H9 (cell line): ENCODE measurements around the gene OCSTAMP. TPM values are rescaled to one million over a fixed set of nuclear protein-coding genes. Genes with fewer than 3 reads are reported as not detected.

Experiments used
- DNase-seq: peaks from one replicate; pipeline ENCODE4 v3.0.0-alpha.2; 2017
- H2AFZ ChIP-seq: one replicate; pipeline ENCODE4 v1.6.1; 2013; ENCODE audit warnings: mild to moderate bottlenecking, low read length, control low read depth, moderate library complexity
- H2AK5ac ChIP-seq: 2 replicates; pipeline ENCODE4 v1.6.1; 2013; ENCODE audit warnings: low read length, control low read depth, mixed read lengths; ENCODE audit not compliant: insufficient read length
- H2BK120ac ChIP-seq: one replicate; pipeline ENCODE4 v1.6.1; 2013; ENCODE audit warnings: low read depth, mild to moderate bottlenecking, low read length, control low read depth, inconsistent platforms; ENCODE audit not compliant: poor library complexity, severe bottlenecking
- H2BK12ac ChIP-seq: 2 replicates; pipeline ENCODE4 v1.6.1; 2013; ENCODE audit warnings: low read length, control low read depth, mixed read lengths, low read depth; ENCODE audit not compliant: insufficient read length
- H2BK15ac ChIP-seq: 2 replicates; pipeline ENCODE4 v1.6.1; 2013; ENCODE audit warnings: low read depth, low read length, control low read depth
- H2BK20ac ChIP-seq: one replicate; pipeline ENCODE4 v1.6.1; 2013; ENCODE audit warnings: low read depth, mild to moderate bottlenecking, low read length, control low read depth, inconsistent platforms; ENCODE audit not compliant: poor library complexity, severe bottlenecking
- H2BK5ac ChIP-seq: 2 replicates; pipeline ENCODE4 v1.6.1; 2013; ENCODE audit warnings: low read length, control low read depth, mixed read lengths; ENCODE audit not compliant: insufficient read length
- H3K14ac ChIP-seq: 2 replicates; pipeline ENCODE4 v1.6.1; 2013; ENCODE audit warnings: low read length, control low read depth; ENCODE audit not compliant: insufficient read depth
- H3K18ac ChIP-seq: 2 replicates; pipeline ENCODE4 v1.6.1; 2013; ENCODE audit warnings: low read depth, mild to moderate bottlenecking, mixed read lengths, low read length, control low read depth; ENCODE audit not compliant: insufficient read length
- H3K23ac ChIP-seq: 2 replicates; pipeline ENCODE4 v1.6.1; 2013; ENCODE audit warnings: low read length, control low read depth, mixed read lengths, low read depth; ENCODE audit not compliant: insufficient read length
- H3K23me2 ChIP-seq: 2 replicates; pipeline ENCODE4 v1.6.1; 2013; ENCODE audit warnings: low read depth, mild to moderate bottlenecking, mixed read lengths, low read length, control low read depth; ENCODE audit not compliant: insufficient read length, poor library complexity, severe bottlenecking
- H3K27ac ChIP-seq: 2 replicates; pipeline ENCODE4 v1.5.1; 2013; ENCODE audit warnings: low read length, control low read depth, mixed read lengths, low read depth; ENCODE audit not compliant: insufficient read length
- H3K27me3 ChIP-seq: 2 replicates; pipeline ENCODE4 v1.6.1; 2013; ENCODE audit warnings: low read length, control low read depth, inconsistent platforms; ENCODE audit not compliant: insufficient read depth
- H3K4ac ChIP-seq: 2 replicates; pipeline ENCODE4 v1.6.1; 2013; ENCODE audit warnings: low read depth, mild to moderate bottlenecking, control low read depth, inconsistent platforms, low read length, moderate library complexity
- H3K4me1 ChIP-seq: 2 replicates; pipeline ENCODE4 v1.6.1; 2013; ENCODE audit warnings: low read length, control low read depth, inconsistent platforms; ENCODE audit not compliant: insufficient read depth
- H3K4me2 ChIP-seq: 2 replicates; pipeline ENCODE4 v1.6.1; 2013; ENCODE audit warnings: low read length, control low read depth, mixed read lengths; ENCODE audit not compliant: insufficient read length, insufficient read depth
- H3K56ac ChIP-seq: 2 replicates; pipeline ENCODE4 v1.6.1; 2013; ENCODE audit warnings: low read depth, mild to moderate bottlenecking, mixed read lengths, low read length, control low read depth; ENCODE audit not compliant: insufficient read length
- H3K79me1 ChIP-seq: 2 replicates; pipeline ENCODE4 v1.6.1; 2013; ENCODE audit warnings: low read depth, mild to moderate bottlenecking, moderate library complexity, low read length, control low read depth, inconsistent platforms; ENCODE audit not compliant: insufficient read depth, poor library complexity, severe bottlenecking
- H3K79me2 ChIP-seq: 2 replicates; pipeline ENCODE4 v1.6.1; 2013; ENCODE audit warnings: low read length, control low read depth, inconsistent platforms; ENCODE audit not compliant: insufficient read depth
- H3K9ac ChIP-seq: 2 replicates; pipeline ENCODE4 v1.6.1; 2013; ENCODE audit warnings: low read length, control low read depth, mixed read lengths; ENCODE audit not compliant: insufficient read length; ENCODE audit errors: extremely low read depth
- H3K9me3 ChIP-seq: one replicate; pipeline ENCODE4 v1.6.1; 2013; ENCODE audit warnings: low read depth, low read length, inconsistent platforms; ENCODE audit not compliant: control insufficient read depth
- H3T11ph ChIP-seq: one replicate; pipeline ENCODE4 v1.6.1; 2013; ENCODE audit warnings: mild to moderate bottlenecking, low read length, control low read depth, inconsistent platforms
- H4K20me1 ChIP-seq: one replicate; pipeline ENCODE4 v1.6.1; 2013; ENCODE audit not compliant: control insufficient read depth, insufficient read length, insufficient read depth
- H4K5ac ChIP-seq: 2 replicates; pipeline ENCODE4 v1.6.1; 2013; ENCODE audit warnings: low read depth, mild to moderate bottlenecking, mixed read lengths, low read length, control low read depth; ENCODE audit not compliant: insufficient read length
- H4K8ac ChIP-seq: replicated peaks from 2 replicates; pipeline ENCODE4 v1.6.1; 2013; ENCODE audit warnings: low read length, control low read depth, mixed read lengths, low read depth; ENCODE audit not compliant: insufficient read length
- H4K91ac ChIP-seq: 2 replicates; pipeline ENCODE4 v1.6.1; 2013; ENCODE audit warnings: low read depth, mild to moderate bottlenecking, moderate library complexity, mixed read lengths, low read length, control low read depth; ENCODE audit not compliant: insufficient read length
- H3K27ac Mint-ChIP-seq, 3 experiments: 2 replicates in 2 of 3; 3 replicates in 1 of 3; pipeline ENCODE4 v1.8.0; 2020 to 2021; ENCODE audit warnings: mixed read lengths in 3 of 3, mild to moderate bottlenecking in 1 of 3, moderate library complexity in 1 of 3
- H3K27me3 Mint-ChIP-seq: 2 replicates; pipeline ENCODE4 v1.8.0; 2021; ENCODE audit warnings: low read depth, mild to moderate bottlenecking, moderate library complexity, mixed read lengths
- H3K36me3 Mint-ChIP-seq, 3 experiments: 2 replicates in 2 of 3; 3 replicates in 1 of 3; pipeline ENCODE4 v1.8.0; 2020 to 2021; ENCODE audit warnings: low read depth in 3 of 3, mixed read lengths in 3 of 3; ENCODE audit not compliant: insufficient read depth in 1 of 3
- H3K4me1 Mint-ChIP-seq, 2 experiments: 2 replicates each; pipeline ENCODE4 v1.8.0; 2020; ENCODE audit warnings: mixed read lengths in 2 of 2
- H3K4me3 Mint-ChIP-seq, 2 experiments: 2 replicates in 1 of 2; 3 replicates in 1 of 2; pipeline ENCODE4 v1.8.0; 2020 to 2021; ENCODE audit warnings: mild to moderate bottlenecking in 2 of 2, mixed read lengths in 2 of 2, moderate library complexity in 1 of 2
- H3K9me3 Mint-ChIP-seq, 2 experiments: 2 replicates in 1 of 2; 3 replicates in 1 of 2; pipeline ENCODE4 v1.8.0; 2020; ENCODE audit warnings: mild to moderate bottlenecking in 2 of 2, mixed read lengths in 2 of 2, moderate library complexity in 1 of 2
- WGBS: extraction: QIAGEN DNeasy Blood & Tissue Kit; methylation state at CpG from one replicate; pipeline ENCODE4 v1.1.7; 2013; ENCODE audit warnings: missing lambda C conversion rate, low lambda C conversion rate, mixed read lengths; ENCODE audit not compliant: insufficient read length; ENCODE audit errors: extremely low coverage; 5-methylcytosine and 5-hydroxymethylcytosine counted together
- total RNA-seq: library from RNA; stranded (reverse); gene quantifications from 2 replicates; pipeline ENCODE4 v1.2.1, GENCODE V29; 2021
- TF ChIP-seq, protein P1 (sequence below): fragments of 200-600 bp; sonication (generic); conservative IDR thresholded peaks from 3 replicates; pipeline ENCODE4 v1.8.0; 2021; ENCODE audit warnings: antibody characterized with exemption, mild to moderate bottlenecking

Gene OCSTAMP
- total RNA-seq, 1 experiment from 2014 or later: not detected

DNA sequence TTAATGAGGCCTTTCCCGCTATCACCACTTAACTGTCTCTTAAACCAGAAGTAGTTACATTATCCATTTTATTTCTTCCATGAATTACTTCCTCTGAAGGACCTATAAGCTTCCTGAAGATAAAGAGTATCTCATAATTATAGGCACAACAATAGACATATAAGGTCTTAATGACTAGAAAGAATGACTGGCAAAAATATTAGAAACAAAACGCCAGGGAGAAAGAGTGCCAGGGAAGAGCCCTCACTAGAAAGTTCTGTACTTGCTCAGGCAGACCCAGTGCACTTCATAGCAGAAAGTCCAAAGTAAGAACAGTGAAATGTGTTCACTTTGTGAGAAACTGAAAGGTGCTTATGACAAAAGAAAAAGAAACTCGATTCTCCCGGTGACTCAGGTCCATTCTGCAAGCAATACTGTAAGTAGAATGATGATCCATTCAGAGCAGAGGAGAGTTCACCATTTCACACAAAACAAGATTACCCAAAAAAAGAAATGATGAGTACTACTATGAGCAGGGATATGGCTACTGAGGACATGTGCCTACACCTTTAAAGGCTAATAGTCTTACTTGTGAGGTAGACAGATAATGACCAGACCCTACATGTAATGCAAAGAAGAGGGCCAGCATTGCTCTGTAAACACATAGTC, 42.6 kb downstream of the OCSTAMP start:
- peaks cover 3% of the 10 kb centered on the region for H3K23me2 ChIP-seq
- H4K91ac ChIP-seq: no peak overlapping the region
- no peak overlapping the region for H3K27ac ChIP-seq
- H3K27me3 ChIP-seq: no peaks in the 10 kb centered on the region
- no peak overlapping the region for H3K4me2 ChIP-seq
- no peak overlapping the region for H3K18ac ChIP-seq
- no peak for DNase-seq
- no peak overlapping the region for H2BK20ac ChIP-seq
- no peak overlapping the region for H3K14ac ChIP-seq
- no peak overlapping the region for H3K56ac ChIP-seq
- no peak overlapping the region for H3K4ac ChIP-seq
- H3K79me2 ChIP-seq: no peaks in the 10 kb centered on the region
- H3K9me3 ChIP-seq: peaks cover 30% of the 10 kb centered on the region
- H3K23ac ChIP-seq: no peak overlapping the region
- H4K5ac ChIP-seq: no peak overlapping the region
- H3K4me1 ChIP-seq: no peaks in the 10 kb centered on the region
- no peak overlapping the region for H3K27ac Mint-ChIP-seq
- TF ChIP-seq, protein P1, sequence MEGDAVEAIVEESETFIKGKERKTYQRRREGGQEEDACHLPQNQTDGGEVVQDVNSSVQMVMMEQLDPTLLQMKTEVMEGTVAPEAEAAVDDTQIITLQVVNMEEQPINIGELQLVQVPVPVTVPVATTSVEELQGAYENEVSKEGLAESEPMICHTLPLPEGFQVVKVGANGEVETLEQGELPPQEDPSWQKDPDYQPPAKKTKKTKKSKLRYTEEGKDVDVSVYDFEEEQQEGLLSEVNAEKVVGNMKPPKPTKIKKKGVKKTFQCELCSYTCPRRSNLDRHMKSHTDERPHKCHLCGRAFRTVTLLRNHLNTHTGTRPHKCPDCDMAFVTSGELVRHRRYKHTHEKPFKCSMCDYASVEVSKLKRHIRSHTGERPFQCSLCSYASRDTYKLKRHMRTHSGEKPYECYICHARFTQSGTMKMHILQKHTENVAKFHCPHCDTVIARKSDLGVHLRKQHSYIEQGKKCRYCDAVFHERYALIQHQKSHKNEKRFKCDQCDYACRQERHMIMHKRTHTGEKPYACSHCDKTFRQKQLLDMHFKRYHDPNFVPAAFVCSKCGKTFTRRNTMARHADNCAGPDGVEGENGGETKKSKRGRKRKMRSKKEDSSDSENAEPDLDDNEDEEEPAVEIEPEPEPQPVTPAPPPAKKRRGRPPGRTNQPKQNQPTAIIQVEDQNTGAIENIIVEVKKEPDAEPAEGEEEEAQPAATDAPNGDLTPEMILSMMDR: no peak
- H2BK12ac ChIP-seq: no peak overlapping the region
- H2AFZ ChIP-seq: no peak overlapping the region
- no peak overlapping the region for H3T11ph ChIP-seq
- H4K20me1 ChIP-seq: no peaks in the 10 kb centered on the region
- H3K36me3 Mint-ChIP-seq: peaks cover 72 to 88% (median 79%) of the 10 kb centered on the region in 3 experiments
- H3K4me3 Mint-ChIP-seq: no peak overlapping the region
- peaks cover 0 to 3% of the 10 kb centered on the region in 2 experiments; a peak in 1 of 4 replicates for H3K4me1 Mint-ChIP-seq
- no peak overlapping the region for H2BK15ac ChIP-seq
- H3K27me3 Mint-ChIP-seq: no peaks in the 10 kb centered on the region
- no peak overlapping the region for H2BK120ac ChIP-seq
- no CpG with 5 or more reads among the region's 4 CpGs for WGBS
- H2BK5ac ChIP-seq: no peak overlapping the region
- no peak overlapping the region for H2AK5ac ChIP-seq
- H4K8ac ChIP-seq: no peak overlapping the region
- no peak overlapping the region for H3K9ac ChIP-seq
- H3K79me1 ChIP-seq: no peaks in the 10 kb centered on the region
- H3K9me3 Mint-ChIP-seq: peaks cover 36 to 67% of the 10 kb centered on the region in 2 experiments
